22Rv1 (cell line): ENCODE results near the gene DCAF8L2.

ENCODE experiments used
- CTCF ChIP-seq: fragments of 450-650 bp; IDR thresholded peaks from 2 replicates; pipeline ENCODE4 v1.5.1; 2017; ENCODE audit warnings: mild to moderate bottlenecking
- ZFX ChIP-seq: fragments of 450-650 bp; IDR thresholded peaks from 2 replicates; pipeline ENCODE4 v1.6.1; 2017; ENCODE audit warnings: antibody characterized with exemption, borderline replicate concordance

- TF ChIP-seq CTCF = no peak
- TF ChIP-seq ZFX = no peak
Measured at GRCh38 chrX:27565992-27566391, 24.2 kb upstream of the DCAF8L2 start.
